Duodenal mucosa (tissue), 2 donors: ENCODE measurements around the gene GMDS.

ENCODE experiments used
- H3K27ac ChIP-seq: one replicate; pipeline ENCODE4 v1.7.0; 2013; ENCODE audit warnings: low read depth, low read length
- H3K27me3 ChIP-seq, 2 donors: one replicate each; pipeline ENCODE4 v1.7.0; 2013; ENCODE audit warnings: low read length in 2 of 2, control low read depth in 1 of 2; ENCODE audit not compliant: insufficient read depth in 2 of 2, control insufficient read depth in 1 of 2
- H3K36me3 ChIP-seq, 2 donors: one replicate each; pipeline ENCODE4 v1.7.0; 2013; ENCODE audit warnings: low read length in 2 of 2, control low read depth in 1 of 2; ENCODE audit not compliant: insufficient read depth in 2 of 2, control insufficient read depth in 1 of 2
- H3K4me1 ChIP-seq, 2 donors: one replicate each; pipeline ENCODE4 v1.7.0; 2013; ENCODE audit warnings: low read length in 2 of 2, control low read depth in 1 of 2; ENCODE audit not compliant: insufficient read depth in 2 of 2, control insufficient read depth in 1 of 2
- H3K4me3 ChIP-seq, 2 donors: one replicate each; pipeline ENCODE4 v1.7.0; 2013; ENCODE audit warnings: low read length in 2 of 2, low read depth in 1 of 2
- H3K9ac ChIP-seq, 2 donors: one replicate each; pipeline ENCODE4 v1.7.0; 2013; ENCODE audit warnings: low read length in 2 of 2, low read depth in 1 of 2
- H3K9me3 ChIP-seq, 2 donors: one replicate each; pipeline ENCODE4 v1.7.0; 2013; ENCODE audit warnings: low read length in 2 of 2, control low read depth in 1 of 2; ENCODE audit not compliant: control insufficient read depth in 1 of 2

The GMDS gene

GRCh38 chr6:2114100-2114499, 131.3 kb downstream of the GMDS start:
- Histone ChIP-seq H3K4me1 (peaks cover 0 to 9% of the 10 kb centered on the region in 2 donors), H3K27me3 (no peaks in the 10 kb centered on the region), H3K36me3 (peaks cover 3 to 25% of the 10 kb centered on the region in 2 donors), H3K9me3 (no peaks in the 10 kb centered on the region), H3K4me3 (no peak overlapping the region), H3K9ac (no peak overlapping the region), H3K27ac (no peak overlapping the region)

DNA sequence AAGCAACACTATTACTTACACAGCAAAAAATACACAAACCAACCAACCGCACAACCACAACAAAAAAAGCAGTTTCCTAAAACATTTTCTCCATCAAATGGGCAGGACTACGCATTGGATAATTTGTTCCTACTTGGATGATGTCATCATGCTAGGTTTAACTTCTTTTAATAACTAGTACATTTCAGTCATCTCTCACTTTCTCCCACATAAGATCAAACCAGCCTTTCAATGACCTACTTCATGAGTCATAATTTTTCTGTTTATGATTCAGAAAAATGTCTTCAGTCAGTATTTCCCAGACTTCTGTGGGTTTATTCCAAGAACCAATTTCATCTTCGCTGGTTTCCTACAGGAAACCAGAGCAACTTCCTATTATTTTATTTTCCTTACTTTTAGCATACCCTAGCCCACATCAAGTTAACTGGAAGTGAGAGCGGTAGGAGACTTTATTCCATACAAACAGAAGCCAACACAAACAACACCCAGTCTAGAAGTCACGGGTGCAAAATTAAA, 134.2 kb downstream of the GMDS start:
- peaks cover 0 to 9% of the 10 kb centered on the region in 2 donors for H3K4me1 ChIP-seq
- H3K4me3 ChIP-seq, result no peak overlapping the region
- H3K36me3 ChIP-seq, result peaks cover 10 to 20% of the 10 kb centered on the region in 2 donors
- H3K27me3 ChIP-seq, result no peaks in the 10 kb centered on the region
- no peak overlapping the region for H3K27ac ChIP-seq
- H3K9me3 ChIP-seq, result no peaks in the 10 kb centered on the region
- no peak overlapping the region for H3K9ac ChIP-seq

GRCh38 chr6:2110504-2110903, 134.9 kb downstream of the GMDS start:
- peaks cover 10 to 20% of the 10 kb centered on the region in 2 donors for H3K36me3 ChIP-seq
- peaks cover 0 to 9% of the 10 kb centered on the region in 2 donors for H3K4me1 ChIP-seq
- H3K9ac ChIP-seq, result no peak overlapping the region
- no peak overlapping the region for H3K27ac ChIP-seq
- H3K27me3 ChIP-seq, result no peaks in the 10 kb centered on the region
- H3K9me3 ChIP-seq, result no peaks in the 10 kb centered on the region
- no peak overlapping the region for H3K4me3 ChIP-seq

- Histone ChIP-seq H3K4me1 (peaks cover 0 to 9% of the 10 kb centered on the region in 2 donors), H3K27ac (no peak overlapping the region), H3K36me3 (peaks cover 10 to 20% of the 10 kb centered on the region in 2 donors), H3K9ac (no peak overlapping the region), H3K9me3 (no peaks in the 10 kb centered on the region), H3K4me3 (no peak overlapping the region), H3K27me3 (no peaks in the 10 kb centered on the region)
Observed at GRCh38 chr6:2109796-2110195, 135.6 kb downstream of the GMDS start.

- Histone ChIP-seq H3K9me3 (no peaks in the 10 kb centered on the region), H3K4me1 (peaks cover 3 to 13% of the 10 kb centered on the region in 2 donors), H3K27me3 (no peaks in the 10 kb centered on the region), H3K4me3 (no peak overlapping the region), H3K27ac (no peak overlapping the region), H3K36me3 (peaks cover 14 to 18% of the 10 kb centered on the region in 2 donors), H3K9ac (no peak overlapping the region)
Observed at GRCh38 chr6:2108700-2109306, 136.6 kb downstream of the GMDS start.

GRCh38 chr6:2104524-2104880, 140.9 kb downstream of the GMDS start:
- H3K9me3 ChIP-seq, result no peaks in the 10 kb centered on the region
- H3K4me1 ChIP-seq, result peaks cover 3 to 9% of the 10 kb centered on the region in 2 donors
- H3K4me3 ChIP-seq, result no peak overlapping the region
- H3K27ac ChIP-seq, result no peak overlapping the region
- peaks cover 7 to 15% of the 10 kb centered on the region in 2 donors for H3K36me3 ChIP-seq
- no peak overlapping the region for H3K9ac ChIP-seq
- no peaks in the 10 kb centered on the region for H3K27me3 ChIP-seq

DNA sequence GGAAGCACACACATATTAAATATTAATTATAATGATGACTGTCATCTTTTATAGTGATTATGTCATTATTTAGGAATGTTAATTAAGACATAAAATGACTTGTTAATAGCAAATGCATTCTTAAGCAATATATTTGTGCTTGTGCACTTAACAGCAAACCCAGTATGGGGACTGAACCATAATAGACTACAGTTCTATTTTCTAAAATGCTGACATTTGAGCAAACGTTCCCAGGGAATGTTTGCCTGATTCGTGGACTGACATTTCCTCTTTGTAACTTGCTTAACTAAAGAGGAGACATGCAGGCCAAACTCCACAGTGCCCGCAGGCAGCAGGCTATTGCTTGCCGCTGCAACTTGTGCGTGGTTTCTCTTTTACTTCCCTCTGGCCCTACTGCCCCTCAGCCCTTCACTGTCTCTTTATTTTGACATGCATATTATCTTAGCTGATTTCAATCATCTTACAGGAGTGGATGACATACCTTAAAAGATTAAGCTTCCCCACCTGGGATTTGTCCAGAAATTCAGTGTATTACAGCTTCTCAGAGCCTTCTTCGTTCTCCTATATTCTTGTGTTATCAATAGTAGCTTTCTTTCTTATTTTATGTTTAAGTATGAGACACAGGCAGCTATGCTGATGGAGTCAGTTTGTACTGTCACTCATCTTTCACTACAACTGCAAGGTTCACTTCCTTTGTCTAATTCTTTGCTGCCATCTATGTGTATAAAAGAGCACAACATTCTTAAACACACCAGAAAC, 141.5 kb downstream of the GMDS start:
- H3K4me1 ChIP-seq, result peaks cover 3 to 9% of the 10 kb centered on the region in 2 donors
- no peaks in the 10 kb centered on the region for H3K27me3 ChIP-seq
- no peaks in the 10 kb centered on the region for H3K9me3 ChIP-seq
- H3K9ac ChIP-seq, result no peak overlapping the region
- H3K36me3 ChIP-seq, result peaks cover 2 to 10% of the 10 kb centered on the region in 2 donors
- no peak overlapping the region for H3K27ac ChIP-seq
- peak overlapping the region; percentile 18 to 34 for H3K4me3 ChIP-seq

GRCh38 chr6:2102966-2103365, 142.4 kb downstream of the GMDS start:
- Histone ChIP-seq H3K27ac (no peak overlapping the region), H3K4me1 (peaks cover 3 to 9% of the 10 kb centered on the region in 2 donors), H3K36me3 (peaks cover 0 to 4% of the 10 kb centered on the region in 2 donors), H3K9ac (no peak overlapping the region), H3K27me3 (no peaks in the 10 kb centered on the region), H3K4me3 (no peak overlapping the region), H3K9me3 (no peaks in the 10 kb centered on the region)

GRCh38 chr6:2102316-2102883, 143.0 kb downstream of the GMDS start:
- H3K27ac ChIP-seq, result no peak overlapping the region
- no peak overlapping the region for H3K9ac ChIP-seq
- no peak overlapping the region for H3K4me3 ChIP-seq

DNA sequence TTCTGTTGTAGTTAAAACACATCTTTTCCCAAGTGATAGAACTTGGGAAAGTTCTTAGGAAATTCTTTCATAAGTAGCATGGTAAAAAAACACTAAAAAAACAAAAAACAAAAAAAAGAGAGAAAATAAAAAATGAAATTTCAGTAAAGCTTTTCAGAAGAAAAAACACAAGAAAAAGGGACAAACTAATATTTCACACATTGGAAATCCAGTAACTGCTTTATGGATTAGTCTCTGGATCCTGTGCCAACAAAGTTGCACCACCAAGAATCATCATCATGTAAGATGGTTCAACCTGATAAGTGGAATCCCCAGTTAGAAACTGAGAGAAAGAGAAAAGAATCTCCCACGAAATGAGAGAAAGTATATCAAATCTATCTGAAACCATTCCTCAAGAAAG, 144.2 kb downstream of the GMDS start:
- Histone ChIP-seq H3K9me3 (no peaks in the 10 kb centered on the region), H3K4me1 (peaks cover 3 to 9% of the 10 kb centered on the region in 2 donors), H3K9ac (no peak overlapping the region), H3K27me3 (no peaks in the 10 kb centered on the region), H3K27ac (no peak overlapping the region), H3K4me3 (no peak overlapping the region), H3K36me3 (peaks cover 0 to 4% of the 10 kb centered on the region in 2 donors)

More at GRCh38 chr6:2102316-2102883, 143.0 kb downstream of the GMDS start:
- Histone ChIP-seq H3K9me3 (no peaks in the 10 kb centered on the region), H3K4me1 (peaks cover 3 to 9% of the 10 kb centered on the region in 2 donors), H3K27me3 (no peaks in the 10 kb centered on the region), H3K36me3 (peaks cover 0 to 4% of the 10 kb centered on the region in 2 donors)
